ENCODE measurements around the gene GPR141.

Gene GPR141

GRCh38 chr7:37759526-37759925, 76.0 kb downstream of the GPR141 start:
- no peak for DNase-seq (ENCODE audit: low read depth)
- TF ChIP-seq CTCF (IDR thresholded peaks at IDR 0.05; ENCODE audit: control insufficient read depth, extremely low read depth, insufficient read depth): no peak

DNA sequence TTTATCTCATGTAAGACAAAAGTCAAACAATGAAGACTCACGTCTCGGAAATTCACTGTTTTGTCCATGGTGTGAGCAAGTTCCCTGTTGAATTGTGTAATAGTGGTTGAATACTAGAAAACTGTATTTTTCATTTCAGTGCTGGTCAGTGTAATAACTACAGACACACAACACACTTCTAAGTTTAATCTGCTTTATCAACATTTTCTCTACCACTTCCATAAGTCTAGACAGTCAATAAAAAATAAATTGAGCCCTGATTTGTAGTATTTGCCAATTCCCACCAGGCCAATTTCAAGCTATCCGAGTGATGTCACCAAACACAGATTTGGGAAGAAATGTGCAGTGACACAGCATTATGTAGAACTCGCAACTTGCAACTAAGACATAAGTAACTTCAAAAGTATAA, 81.9 kb downstream of the GPR141 start:
- no peak for DNase-seq (ENCODE audit: low read depth)
- no peak for TF ChIP-seq CTCF (IDR thresholded peaks at IDR 0.05; ENCODE audit: control insufficient read depth, extremely low read depth, insufficient read depth)
- no peak overlapping the region for H3K4me3 ChIP-seq (ENCODE audit: low read depth, low read length)

More at GRCh38 chr7:37759526-37759925, 76.0 kb downstream of the GPR141 start:
- H3K4me3 ChIP-seq (ENCODE audit: low read depth, low read length): no peak overlapping the region

GRCh38 chr7:37765872-37766525, 82.4 kb downstream of the GPR141 start:
- no peak for TF ChIP-seq CTCF (IDR thresholded peaks at IDR 0.05; ENCODE audit: control insufficient read depth, extremely low read depth, insufficient read depth)
- H3K4me3 ChIP-seq (ENCODE audit: low read depth, low read length): no peak overlapping the region
- no peak for DNase-seq (ENCODE audit: low read depth)

GRCh38 chr7:37768611-37769010, 85.0 kb downstream of the GPR141 start:
- TF ChIP-seq CTCF (IDR thresholded peaks at IDR 0.05; ENCODE audit: control insufficient read depth, extremely low read depth, insufficient read depth): no peak
- no peak overlapping the region for H3K4me3 ChIP-seq (ENCODE audit: low read depth, low read length)
- DNase-seq (ENCODE audit: low read depth): no peak

GRCh38 chr7:37769291-37769690, 85.7 kb downstream of the GPR141 start:
- no peak for DNase-seq (ENCODE audit: low read depth)
- no peak for TF ChIP-seq CTCF (IDR thresholded peaks at IDR 0.05; ENCODE audit: control insufficient read depth, extremely low read depth, insufficient read depth)
- no peak overlapping the region for H3K4me3 ChIP-seq (ENCODE audit: low read depth, low read length)

DNA sequence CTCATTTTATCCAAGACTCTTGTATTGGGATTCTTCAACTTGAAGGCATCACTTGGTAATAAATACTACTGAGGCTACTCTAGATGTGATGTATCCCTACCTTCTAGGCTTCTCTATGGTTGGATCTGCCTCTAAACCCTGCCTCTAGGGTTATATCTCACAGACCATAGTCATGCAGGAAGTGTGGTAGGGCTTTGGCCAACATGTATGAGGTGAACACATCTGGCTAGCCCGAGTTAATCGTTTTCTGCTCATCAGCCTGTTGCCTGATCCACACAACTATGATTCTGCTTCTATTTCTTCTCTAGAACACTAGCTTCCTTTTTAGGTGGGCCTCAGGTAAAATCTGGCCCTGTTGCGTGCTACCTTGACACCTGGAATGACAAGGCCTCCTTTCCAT, 86.2 kb downstream of the GPR141 start:
- DNase-seq (ENCODE audit: low read depth): no peak
- TF ChIP-seq CTCF (IDR thresholded peaks at IDR 0.05; ENCODE audit: control insufficient read depth, extremely low read depth, insufficient read depth): no peak
- no peak overlapping the region for H3K4me3 ChIP-seq (ENCODE audit: low read depth, low read length)

- no peak for DNase-seq (ENCODE audit: low read depth)
- no peak for TF ChIP-seq CTCF (IDR thresholded peaks at IDR 0.05; ENCODE audit: control insufficient read depth, extremely low read depth, insufficient read depth)
- no peak overlapping the region for H3K4me3 ChIP-seq (ENCODE audit: low read depth, low read length)
Measured at GRCh38 chr7:37770838-37771237, 87.3 kb downstream of the GPR141 start.
